CD4-positive, alpha-beta T cell (primary cell): ENCODE data around the gene OXSR1. TPM values are rescaled to one million over a fixed set of nuclear protein-coding genes. Genes with fewer than 3 reads are reported as not detected.

Source experiments
- ATAC-seq: fragments of 200-7000 bp; cut with Tn5 transposase; one replicate; pipeline ENCODE4 v1.10.0; 2022; ENCODE audit warnings: mild to moderate bottlenecking; ENCODE audit not compliant: poor library complexity
- CTCF ChIA-PET: fragments of 350-600 bp; sonication (Branson Sonifier 250); formaldehyde crosslinking; loops from one replicate; lab custom pipeline; 2021; ENCODE audit warnings: antibody characterized with exemption, inconsistent platforms; lab: Charles Lee
- POLR2A ChIA-PET: fragments of 350-600 bp; sonication (Branson Sonifier 250); formaldehyde crosslinking; loops from one replicate; lab custom pipeline; 2021; ENCODE audit warnings: antibody characterized with exemption, inconsistent platforms; lab: Charles Lee
- DNase-seq, 14 experiments: peaks; one replicate each; pipeline ENCODE4 v3.0.0-alpha.2; 2013 to 2020; ENCODE audit warnings: mixed read lengths in 2 of 14
- H3K27ac ChIP-seq, 2 donors: one replicate each; pipeline versions ENCODE4 v1.5.1 to v1.7.0; 2013; ENCODE audit warnings: low read length in 2 of 2, low read depth in 1 of 2, mild to moderate bottlenecking in 1 of 2
- H3K27me3 ChIP-seq, 2 experiments: 1 replicate in 1 of 2; 2 replicates in 1 of 2; pipeline versions ENCODE4 v1.6.1 to v1.7.0; 2013; ENCODE audit warnings: low read length in 2 of 2, control low read depth in 1 of 2, mild to moderate bottlenecking in 1 of 2, moderate library complexity in 1 of 2; ENCODE audit not compliant: insufficient read depth in 2 of 2, control insufficient read depth in 1 of 2
- H3K36me3 ChIP-seq: one replicate; pipeline ENCODE4 v1.6.1; 2013; ENCODE audit warnings: low read length, control low read depth; ENCODE audit not compliant: insufficient read depth
- H3K4me1 ChIP-seq: one replicate; pipeline ENCODE4 v1.6.1; 2013; ENCODE audit warnings: low read length, control low read depth; ENCODE audit not compliant: insufficient read depth
- H3K4me3 ChIP-seq: one replicate; pipeline ENCODE4 v1.5.1; 2013; ENCODE audit warnings: mild to moderate bottlenecking, low read length, moderate library complexity
- H3K9me3 ChIP-seq, 2 experiments: 1 replicate in 1 of 2; 2 replicates in 1 of 2; pipeline versions ENCODE4 v1.6.1 to v1.7.0; 2013; ENCODE audit warnings: low read length in 2 of 2, mild to moderate bottlenecking in 2 of 2, control low read depth in 1 of 2, moderate library complexity in 1 of 2; ENCODE audit not compliant: control insufficient read depth in 1 of 2, insufficient read depth in 1 of 2
- H3K27ac Mint-ChIP-seq: one replicate; pipeline ENCODE4 v1.8.0; 2020; ENCODE audit warnings: mixed read lengths
- H3K27me3 Mint-ChIP-seq: one replicate; pipeline ENCODE4 v1.8.0; 2021; ENCODE audit warnings: mixed read lengths
- H3K36me3 Mint-ChIP-seq: one replicate; pipeline ENCODE4 v1.8.0; 2021; ENCODE audit warnings: low read depth, mixed read lengths
- H3K4me1 Mint-ChIP-seq: one replicate; pipeline ENCODE4 v1.8.0; 2021; ENCODE audit warnings: low read depth, mixed read lengths
- H3K4me3 Mint-ChIP-seq: one replicate; pipeline ENCODE4 v1.8.0; 2020; ENCODE audit warnings: mild to moderate bottlenecking, mixed read lengths
- H3K9me3 Mint-ChIP-seq: one replicate; pipeline ENCODE4 v1.8.0; 2020; ENCODE audit warnings: mixed read lengths
- CTCF ChIP-seq: fragments of 200-600 bp; IDR thresholded peaks from one replicate; pipeline ENCODE4 v1.8.0; 2022; ENCODE audit warnings: antibody characterized with exemption, mild to moderate bottlenecking
- intact Hi-C, 2 experiments: fragments of 100-400 bp; cut with DNase I in 1 of 2; cut with micrococcal nuclease in 1 of 2; formaldehyde crosslinking; loops; one replicate each; pipeline versions ENCODE4 v1.15.1 to v1.9.0; 2023 to 2025; cut with DNase I, micrococcal nuclease
- total RNA-seq, 174 experiments: library from RNA in 2 of 174; stranded (reverse) in 2 of 174; gene quantifications; one replicate each; pipeline ENCODE4 v1.2.3 and lab custom pipeline; 2021 to 2026

OXSR1 gene
- total RNA-seq, 2 experiments from 2014 or later = 28.3 to 30.3 TPM

- H3K36me3 Mint-ChIP-seq = peaks cover 80% of the 10 kb centered on the region
These were observed 27.6 kb upstream of the OXSR1 start for GRCh38 chr3:38137615-38138348.

GRCh38 chr3:38138349-38139190 is 26.8 kb upstream of the OXSR1 start, which contains the start of gene MYD88:
Gene MYD88 (plus strand): TSS chr3:38138661. CDS start chr3:38138701, 40 bp downstream.
- peaks cover 61% of the 10 kb centered on the region for H3K4me1 ChIP-seq
- peak within 1 kb of the TSS; percentile 95 for H3K4me3 ChIP-seq
- peaks cover 66% of the 10 kb centered on the region for H3K4me1 Mint-ChIP-seq
- H3K4me3 Mint-ChIP-seq = peak within 1 kb of the TSS; percentile 99
- H3K27me3 ChIP-seq = no peaks in the 10 kb centered on the region
- H3K36me3 Mint-ChIP-seq = peaks cover 72% of the 10 kb centered on the region
- DNase-seq (peak; percentile 70 to 89 (median 80)), ATAC-seq (peak; percentile 62)
- H3K36me3 ChIP-seq = peaks cover 31% of the 10 kb centered on the region
- no peak for TF ChIP-seq CTCF
- intact Hi-C loops = loop anchor here (1.0 to 10.0 kb wide), 7 partner anchors 26 to 1266 kb away; partner anchors contain the start of genes DLEC1 (in 1 of the 2), EPM2AIP1 (in 1 of the 2), EXOG (in 1 of the 2) and MLH1 (in 1 of the 2)
- H3K9me3 ChIP-seq = no peaks in the 10 kb centered on the region
- POLR2A ChIA-PET = interaction anchor here (0.8 to 4.8 kb wide), 7 partner anchors 14 to 141 kb away, joined by 3 to 208 read pairs (median 4); partner anchors contain the start of genes DLEC1 and OXSR1
- no peaks in the 10 kb centered on the region for H3K27me3 Mint-ChIP-seq
- no peaks in the 10 kb centered on the region for H3K9me3 Mint-ChIP-seq
- peak within 1 kb of the TSS; percentile 80 to 83 for H3K27ac ChIP-seq
- H3K27ac Mint-ChIP-seq = peak within 1 kb of the TSS; percentile 87
- CTCF ChIA-PET = interaction anchor here (0.7 to 0.9 kb wide), 3 partner anchors 26 to 100 kb away, joined by 3 read pairs; partner anchors contain the start of genes DLEC1 and OXSR1

More at GRCh38 chr3:38137615-38138348, 27.6 kb upstream of the OXSR1 start:
- H3K27ac ChIP-seq = peak overlapping the region; percentile 80 to 83
- Mint-ChIP-seq H3K4me1 (peaks cover 71% of the 10 kb centered on the region), H3K9me3 (no peaks in the 10 kb centered on the region), H3K27ac (peak overlapping the region; percentile 87), H3K27me3 (no peaks in the 10 kb centered on the region), H3K4me3 (peak overlapping the region; percentile 99)
- peaks cover 39% of the 10 kb centered on the region for H3K36me3 ChIP-seq
- H3K4me1 ChIP-seq = peaks cover 69% of the 10 kb centered on the region
- TF ChIP-seq CTCF = no peak
- no peaks in the 10 kb centered on the region for H3K27me3 ChIP-seq
- ATAC-seq (no peak), DNase-seq (peak in 4 of 14 experiments; percentile 18 to 56 (median 48))
- no peaks in the 10 kb centered on the region for H3K9me3 ChIP-seq
- ChIA-PET POLR2A (interaction anchor here (0.9 to 4.8 kb wide), 15 partner anchors 10 to 381 kb away, joined by 3 to 208 read pairs (median 5); partner anchors contain the start of genes DLEC1, OXSR1 and PLCD1), CTCF (interaction anchor here (1.5 kb wide), 1 partner anchor 27 kb away, joined by 13 read pairs; the partner anchor contains the start of gene OXSR1)
- intact Hi-C loops = loop anchor here (1.0 to 10.0 kb wide), 7 partner anchors 28 to 1267 kb away; partner anchors contain the start of genes DLEC1 (in 1 of the 2), EPM2AIP1 (in 1 of the 2), EXOG (in 1 of the 2) and MLH1 (in 1 of the 2)
- peak overlapping the region; percentile 95 for H3K4me3 ChIP-seq
